ENCODE measurements around the gene PPP6C.
"Not testable (repeated sequence)": the region's sequence is repeated elsewhere in the genome, so short reads cannot be mapped to it uniquely, and the experiment has no call there.

The PPP6C gene

GRCh38 chr9:125189011-125189360 lies 617 bp downstream of the PPP6C start:
- H3K4me3 ChIP-seq (ENCODE audit: low read depth, low read length): peak overlapping the region; percentile 98
- DNase-seq (ENCODE audit: low read depth): no peak

- DNase-seq (ENCODE audit: low read depth): no peak
- H3K4me3 ChIP-seq (ENCODE audit: low read depth, low read length): no peak overlapping the region
Measured at GRCh38 chr9:125183561-125183960, 6.0 kb downstream of the PPP6C start.

GRCh38 chr9:125183054-125183453 lies 6.5 kb downstream of the PPP6C start:
- no peak overlapping the region for H3K4me3 ChIP-seq (ENCODE audit: low read depth, low read length)
- no peak for DNase-seq (ENCODE audit: low read depth)

GRCh38 chr9:125181756-125182155 lies 7.8 kb downstream of the PPP6C start:
- not testable (repeated sequence) for DNase-seq (ENCODE audit: low read depth); H3K4me3 ChIP-seq (ENCODE audit: low read depth, low read length)

- no peak overlapping the region for H3K4me3 ChIP-seq (ENCODE audit: low read depth, low read length)
- DNase-seq (ENCODE audit: low read depth): no peak
Measured at GRCh38 chr9:125180876-125181275, 8.7 kb downstream of the PPP6C start.

GRCh38 chr9:125179776-125180175 lies 9.8 kb downstream of the PPP6C start:
- H3K4me3 ChIP-seq (ENCODE audit: low read depth, low read length); DNase-seq (ENCODE audit: low read depth): not testable (repeated sequence)

- H3K4me3 ChIP-seq (ENCODE audit: low read depth, low read length): no peak overlapping the region
- no peak for DNase-seq (ENCODE audit: low read depth)
Measured at GRCh38 chr9:125177888-125178287, 11.7 kb downstream of the PPP6C start.

GRCh38 chr9:125176636-125177035 lies 13.0 kb downstream of the PPP6C start:
- H3K4me3 ChIP-seq (ENCODE audit: low read depth, low read length): no peak overlapping the region

GRCh38 chr9:125172031-125172755 lies 17.4 kb downstream of the PPP6C start:
- DNase-seq (ENCODE audit: low read depth): no peak
- H3K4me3 ChIP-seq (ENCODE audit: low read depth, low read length): no peak overlapping the region

More at GRCh38 chr9:125176636-125177035, 13.0 kb downstream of the PPP6C start:
- DNase-seq (ENCODE audit: low read depth): no peak

GRCh38 chr9:125169895-125170294 lies 19.7 kb downstream of the PPP6C start:
- no peak overlapping the region for H3K4me3 ChIP-seq (ENCODE audit: low read depth, low read length)
- no peak for DNase-seq (ENCODE audit: low read depth)

- no peak overlapping the region for H3K4me3 ChIP-seq (ENCODE audit: low read depth, low read length)
- DNase-seq (ENCODE audit: low read depth): no peak
Measured at GRCh38 chr9:125166762-125167161, 22.8 kb downstream of the PPP6C start.

GRCh38 chr9:125162891-125163290 lies 26.7 kb downstream of the PPP6C start:
- not testable (repeated sequence) for DNase-seq (ENCODE audit: low read depth); H3K4me3 ChIP-seq (ENCODE audit: low read depth, low read length)

GRCh38 chr9:125161284-125161918 lies 28.2 kb downstream of the PPP6C start:
- H3K4me3 ChIP-seq (ENCODE audit: low read depth, low read length): no peak overlapping the region
- DNase-seq (ENCODE audit: low read depth): no peak

- no peak for DNase-seq (ENCODE audit: low read depth)
- no peak overlapping the region for H3K4me3 ChIP-seq (ENCODE audit: low read depth, low read length)
Measured at GRCh38 chr9:125160750-125161149, 28.9 kb downstream of the PPP6C start.

- no peak for DNase-seq (ENCODE audit: low read depth)
- no peak overlapping the region for H3K4me3 ChIP-seq (ENCODE audit: low read depth, low read length)
Measured at GRCh38 chr9:125156551-125156950, 33.1 kb downstream of the PPP6C start.

- DNase-seq (ENCODE audit: low read depth): no peak
- no peak overlapping the region for H3K4me3 ChIP-seq (ENCODE audit: low read depth, low read length)
Measured at GRCh38 chr9:125153712-125154367, 35.8 kb downstream of the PPP6C start.

GRCh38 chr9:125151730-125152129 lies 37.9 kb downstream of the PPP6C start:
- DNase-seq (ENCODE audit: low read depth): no peak
- no peak overlapping the region for H3K4me3 ChIP-seq (ENCODE audit: low read depth, low read length)

GRCh38 chr9:125150349-125151245 lies 39.0 kb downstream of the PPP6C start:
- no peak for DNase-seq (ENCODE audit: low read depth)

GRCh38 chr9:125147401-125147951 lies 42.1 kb downstream of the PPP6C start:
- no peak for DNase-seq (ENCODE audit: low read depth)
- no peak overlapping the region for H3K4me3 ChIP-seq (ENCODE audit: low read depth, low read length)

More at GRCh38 chr9:125150349-125151245, 39.0 kb downstream of the PPP6C start:
- no peak overlapping the region for H3K4me3 ChIP-seq (ENCODE audit: low read depth, low read length)

All from skeletal muscle cell (primary cell).